H1 (cell line): ENCODE measurements around the gene REEP2.

ENCODE experiments used
- CBX8 ChIP-seq: fragments of 300-800, 300-1000 bp; sonication (generic); IDR thresholded peaks from 2 replicates; pipeline ENCODE4 v1.7.1; 2016; ENCODE audit warnings: low read depth, low read length, borderline replicate concordance
- JUND ChIP-seq: IDR thresholded peaks from 2 replicates; pipeline ENCODE4 v1.6.1; 2011; ENCODE audit warnings: mild to moderate bottlenecking, improper control_type of control experiment, low read length
- PHF8 ChIP-seq: fragments of 200-600 bp; sonication (generic); conservative IDR thresholded peaks from 2 replicates; pipeline ENCODE4 v1.7.1; 2012; ENCODE audit warnings: low read depth, mild to moderate bottlenecking, inconsistent platforms, low read length, moderate library complexity
- RNF2 ChIP-seq: fragments of 200-900, 300-1000 bp; sonication (generic); IDR thresholded peaks from 2 replicates; pipeline ENCODE4 v1.7.1; 2016; ENCODE audit warnings: borderline replicate concordance, low read depth, mild to moderate bottlenecking, antibody characterized with exemption, low read length; ENCODE audit not compliant: poor library complexity, severe bottlenecking; ENCODE audit errors: missing control alignments
- TCF12 ChIP-seq: IDR thresholded peaks from 2 replicates; pipeline ENCODE4 v1.6.1; 2011; ENCODE audit warnings: low read depth, mild to moderate bottlenecking, low read length
- TF ChIP-seq, protein P1 (sequence below), 3 experiments: IDR thresholded peaks; 1 replicate in 2 of 3; 2 replicates in 1 of 3; pipeline versions ENCODE4 v1.5.1 to v1.6.1; 2011; ENCODE audit warnings: low read length in 3 of 3, mild to moderate bottlenecking in 3 of 3, inconsistent platforms in 2 of 3, low read depth in 1 of 3, moderate library complexity in 1 of 3; ENCODE audit not compliant: insufficient read depth in 1 of 3; ENCODE audit errors: control extremely low read depth in 1 of 3

DNA sequence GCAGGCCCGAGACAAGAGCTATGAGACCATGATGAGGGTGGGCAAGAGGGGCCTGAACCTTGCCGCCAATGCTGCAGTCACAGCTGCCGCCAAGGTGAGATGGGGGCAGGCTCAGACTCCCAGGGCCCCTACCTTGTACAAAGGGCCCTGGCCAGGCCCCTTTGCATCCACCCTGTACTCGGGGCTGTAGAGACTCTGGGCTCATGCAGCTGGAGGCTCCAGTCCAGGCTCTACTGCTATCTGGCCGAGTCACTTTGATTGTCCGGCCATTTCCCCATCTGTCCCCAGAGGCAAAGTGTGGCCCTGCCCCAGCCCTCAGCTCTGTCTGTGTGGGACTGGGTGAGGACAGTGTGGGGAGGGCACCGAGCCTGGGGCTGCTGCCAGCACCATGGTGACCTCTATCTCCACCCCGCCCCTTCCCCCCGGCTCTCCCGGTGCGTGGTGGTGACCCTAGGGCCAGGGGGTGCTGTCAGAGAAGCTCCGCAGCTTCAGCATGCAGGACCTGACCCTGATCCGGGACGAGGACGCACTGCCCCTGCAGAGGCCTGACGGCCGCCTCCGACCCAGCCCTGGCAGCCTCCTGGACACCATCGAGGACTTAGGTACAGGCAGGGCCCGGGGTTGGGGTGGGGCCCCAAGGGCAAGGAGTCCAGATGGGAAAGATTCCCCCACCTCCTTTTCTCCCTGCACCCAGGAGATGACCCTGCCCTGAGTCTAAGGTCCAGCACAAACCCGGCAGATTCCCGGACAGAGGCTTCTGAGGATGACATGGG lies 6.1 kb downstream of the REEP2 start:
- TF ChIP-seq PHF8 (no peak), JUND (no peak), RNF2 (no peak), CBX8 (no peak), TCF12 (no peak)
- TF ChIP-seq, protein P1, sequence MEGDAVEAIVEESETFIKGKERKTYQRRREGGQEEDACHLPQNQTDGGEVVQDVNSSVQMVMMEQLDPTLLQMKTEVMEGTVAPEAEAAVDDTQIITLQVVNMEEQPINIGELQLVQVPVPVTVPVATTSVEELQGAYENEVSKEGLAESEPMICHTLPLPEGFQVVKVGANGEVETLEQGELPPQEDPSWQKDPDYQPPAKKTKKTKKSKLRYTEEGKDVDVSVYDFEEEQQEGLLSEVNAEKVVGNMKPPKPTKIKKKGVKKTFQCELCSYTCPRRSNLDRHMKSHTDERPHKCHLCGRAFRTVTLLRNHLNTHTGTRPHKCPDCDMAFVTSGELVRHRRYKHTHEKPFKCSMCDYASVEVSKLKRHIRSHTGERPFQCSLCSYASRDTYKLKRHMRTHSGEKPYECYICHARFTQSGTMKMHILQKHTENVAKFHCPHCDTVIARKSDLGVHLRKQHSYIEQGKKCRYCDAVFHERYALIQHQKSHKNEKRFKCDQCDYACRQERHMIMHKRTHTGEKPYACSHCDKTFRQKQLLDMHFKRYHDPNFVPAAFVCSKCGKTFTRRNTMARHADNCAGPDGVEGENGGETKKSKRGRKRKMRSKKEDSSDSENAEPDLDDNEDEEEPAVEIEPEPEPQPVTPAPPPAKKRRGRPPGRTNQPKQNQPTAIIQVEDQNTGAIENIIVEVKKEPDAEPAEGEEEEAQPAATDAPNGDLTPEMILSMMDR (IDR thresholded peaks at IDR 0.05; ENCODE audit: control extremely low read depth in 1 of 3, insufficient read depth in 1 of 3, low read depth in 1 of 3, low read length in 3 of 3) = no peak
